Measurements from ENCODE around the gene PCDHB8.
"Not testable (repeated sequence)": the region's sequence is repeated elsewhere in the genome, so short reads cannot be mapped to it uniquely, and the experiment has no call there.

DNA sequence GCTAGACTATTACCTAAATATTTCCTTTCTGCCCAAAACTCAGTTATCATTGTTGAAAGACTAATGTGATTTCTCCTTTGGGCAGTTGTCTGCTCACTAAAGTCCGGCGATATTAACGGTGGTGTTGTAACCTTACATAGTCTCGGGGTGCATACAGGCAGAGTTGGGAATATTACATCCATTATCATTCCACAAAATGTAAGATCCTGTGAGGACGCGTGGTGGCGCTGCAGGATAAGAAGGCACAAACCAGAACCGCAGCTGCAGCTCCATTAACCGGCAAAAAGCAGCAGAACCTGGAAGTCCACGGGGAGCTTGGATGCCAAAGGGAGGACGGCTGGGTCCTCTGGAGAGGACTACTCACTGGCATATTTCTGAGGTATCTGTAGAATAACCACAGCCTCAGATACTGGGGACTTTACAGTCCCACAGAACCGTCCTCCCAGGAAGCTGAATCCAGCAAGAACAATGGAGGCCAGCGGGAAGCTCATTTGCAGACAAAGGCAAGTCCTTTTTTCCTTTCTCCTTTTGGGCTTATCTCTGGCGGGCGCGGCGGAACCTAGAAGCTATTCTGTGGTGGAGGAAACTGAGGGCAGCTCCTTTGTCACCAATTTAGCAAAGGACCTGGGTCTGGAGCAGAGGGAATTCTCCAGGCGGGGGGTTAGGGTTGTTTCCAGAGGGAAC is 36.2 kb downstream of the PCDHB8 start, which contains the start of gene PCDHB13:
- peak in 1 of 2 donors; percentile 31 for TF ChIP-seq CTCF (conservative IDR thresholded peaks at IDR 0.05 in 1 of 2, IDR thresholded peaks at IDR 0.05 in 1 of 2; ENCODE audit: extremely low read depth in 1 of 2, insufficient read depth in 1 of 2, low read depth in 1 of 2, low read length in 2 of 2)
- TF ChIP-seq EZH2 (IDR thresholded peaks at IDR 0.05; ENCODE audit: borderline replicate concordance, low read length), result not testable (repeated sequence)
